IMR-90 (cell line): ENCODE results near the gene TCP11L1. TPM values are rescaled to one million over a fixed set of nuclear protein-coding genes. Genes with fewer than 3 reads are reported as not detected.

Experiments
- ATAC-seq: fragments of 200-7000 bp; cut with Tn5 transposase; 2 replicates; pipeline ENCODE4 v1.9.1; 2020; ENCODE audit warnings: low read depth, mild to moderate bottlenecking, moderate library complexity
- BruUV-seq: library from RNA; stranded (reverse); fragments of 400-500 nt; replicated peaks from 2 replicates; lab custom pipeline; 2021; lab: Mats Ljungman, UMichigan
- CTCF ChIA-PET: fragments of 300-600 bp; formaldehyde crosslinking; extraction: SDS; loops from one replicate; lab custom pipeline; 2021; ENCODE audit warnings: antibody characterized with exemption; lab: Yijun Ruan, JAX
- POLR2A ChIA-PET: fragments of 300-600 bp; sonication (Branson Sonifier 250); formaldehyde crosslinking; loops from one replicate; lab custom pipeline; 2022; ENCODE audit warnings: antibody characterized with exemption; ENCODE audit not compliant: unreplicated experiment; lab: Charles Lee
- DNase-seq: peaks from one replicate; pipeline ENCODE4 v3.0.0; 2013
- H2AFZ ChIP-seq: replicated peaks from 2 replicates; pipeline ENCODE3; 2013; ENCODE audit warnings: low read length, mild to moderate bottlenecking; ENCODE audit not compliant: poor library complexity
- H2AK5ac ChIP-seq: 2 replicates; pipeline ENCODE4 v1.6.1; 2013; ENCODE audit warnings: low read depth, low read length, inconsistent platforms
- H2AK9ac ChIP-seq: replicated peaks from 2 replicates; pipeline ENCODE3; 2013; ENCODE audit warnings: mild to moderate bottlenecking, low read depth, low read length, moderate library complexity; ENCODE audit not compliant: poor library complexity
- H2BK120ac ChIP-seq: 2 replicates; pipeline ENCODE4 v1.6.1; 2013; ENCODE audit warnings: low read depth, low read length, inconsistent platforms
- H2BK15ac ChIP-seq: 3 replicates; pipeline ENCODE4 v1.6.1; 2013; ENCODE audit warnings: low read depth, low read length, inconsistent platforms
- H2BK20ac ChIP-seq: 2 replicates; pipeline ENCODE4 v1.6.1; 2013; ENCODE audit warnings: low read depth, mild to moderate bottlenecking, inconsistent platforms, low read length, moderate library complexity
- H2BK5ac ChIP-seq: 2 replicates; pipeline ENCODE4 v1.6.1; 2013; ENCODE audit warnings: mild to moderate bottlenecking, low read depth, low read length, inconsistent platforms; ENCODE audit not compliant: poor library complexity, severe bottlenecking
- H3K14ac ChIP-seq: replicated peaks from 2 replicates; pipeline ENCODE4 v1.6.1; 2013; ENCODE audit warnings: low read depth, low read length, inconsistent platforms
- H3K18ac ChIP-seq: 2 replicates; pipeline ENCODE4 v1.6.1; 2013; ENCODE audit warnings: low read depth, low read length, control low read depth
- H3K23ac ChIP-seq: 2 replicates; pipeline ENCODE4 v1.6.1; 2013; ENCODE audit warnings: low read depth, low read length, inconsistent platforms
- H3K27ac ChIP-seq: 2 replicates; pipeline ENCODE4 v1.5.1; 2013; ENCODE audit warnings: mild to moderate bottlenecking, control low read depth, low read length; ENCODE audit not compliant: insufficient read depth
- H3K27me3 ChIP-seq: 2 replicates; pipeline ENCODE4 v1.6.1; 2013; ENCODE audit warnings: low read length; ENCODE audit not compliant: control insufficient read depth, insufficient read depth
- H3K36me3 ChIP-seq: 2 replicates; pipeline ENCODE4 v1.6.1; 2013; ENCODE audit warnings: low read length, mixed read lengths; ENCODE audit not compliant: control insufficient read depth, insufficient read depth
- H3K4ac ChIP-seq: 2 replicates; pipeline ENCODE4 v1.6.1; 2013; ENCODE audit warnings: low read depth, low read length, inconsistent platforms
- H3K4me1 ChIP-seq: 2 replicates; pipeline ENCODE4 v1.6.1; 2013; ENCODE audit warnings: low read length, mixed read lengths; ENCODE audit not compliant: control insufficient read depth, insufficient read depth
- H3K4me2 ChIP-seq: 2 replicates; pipeline ENCODE4 v1.6.1; 2013; ENCODE audit warnings: low read depth, mild to moderate bottlenecking, control low read depth, low read length, moderate library complexity
- H3K4me3 ChIP-seq: 2 replicates; pipeline ENCODE4 v1.5.1; 2013; ENCODE audit warnings: low read depth, mild to moderate bottlenecking, control low read depth, low read length, moderate library complexity; ENCODE audit not compliant: insufficient read depth
- H3K56ac ChIP-seq: 2 replicates; pipeline ENCODE4 v1.6.1; 2013; ENCODE audit warnings: low read length, inconsistent platforms; ENCODE audit not compliant: insufficient read depth; ENCODE audit errors: extremely low read depth
- H3K79me1 ChIP-seq, 2 experiments: 2 replicates each; pipeline ENCODE4 v1.6.1; 2013; ENCODE audit warnings: low read length in 2 of 2, inconsistent platforms in 1 of 2, low read depth in 1 of 2
- H3K9ac ChIP-seq: 2 replicates; pipeline ENCODE4 v1.6.1; 2013; ENCODE audit warnings: low read depth, low read length, control low read depth
- H3K9me1 ChIP-seq: 2 replicates; pipeline ENCODE4 v1.6.1; 2013; ENCODE audit warnings: low read length, inconsistent platforms; ENCODE audit not compliant: insufficient read depth
- H3K9me3 ChIP-seq: 2 replicates; pipeline ENCODE4 v1.6.1; 2013; ENCODE audit warnings: low read length; ENCODE audit not compliant: control insufficient read depth, insufficient read depth
- H4K20me1 ChIP-seq: 2 replicates; pipeline ENCODE4 v1.6.1; 2013; ENCODE audit warnings: low read length, inconsistent platforms; ENCODE audit not compliant: insufficient read depth
- H4K5ac ChIP-seq: 2 replicates; pipeline ENCODE4 v1.6.1; 2013; ENCODE audit warnings: mild to moderate bottlenecking, low read depth, low read length, control low read depth
- H4K8ac ChIP-seq, 2 experiments: 2 replicates each; pipeline ENCODE4 v1.6.1; 2013; ENCODE audit warnings: low read depth in 2 of 2, low read length in 2 of 2, control low read depth in 1 of 2, inconsistent platforms in 1 of 2
- H4K91ac ChIP-seq: 2 replicates; pipeline ENCODE4 v1.6.1; 2013; ENCODE audit warnings: low read depth, low read length, inconsistent platforms; ENCODE audit not compliant: insufficient read depth
- BHLHE40 ChIP-seq: fragments of 150-350 bp; IDR thresholded peaks from 2 replicates; pipeline ENCODE4 v1.6.1; 2016; ENCODE audit warnings: mild to moderate bottlenecking, low read depth, low read length
- CEBPB ChIP-seq: IDR thresholded peaks from 2 replicates; pipeline ENCODE4 v1.6.1; 2012; ENCODE audit warnings: low read depth, low read length, improper control_type of control experiment
- CHD1 ChIP-seq: IDR thresholded peaks from 2 replicates; pipeline ENCODE4 v1.6.1; 2012; ENCODE audit warnings: low read depth, low read length, improper control_type of control experiment
- CTCF ChIP-seq: conservative IDR thresholded peaks from 2 replicates; pipeline ENCODE4 v1.5.1; 2012; ENCODE audit warnings: mild to moderate bottlenecking, low read depth, low read length, improper control_type of control experiment
- ELK1 ChIP-seq: fragments of 150-350 bp; IDR thresholded peaks from 2 replicates; pipeline ENCODE4 v1.6.1; 2016; ENCODE audit warnings: low read depth, mild to moderate bottlenecking, low read length, moderate library complexity, borderline replicate concordance
- FOS ChIP-seq: fragments of 150-350 bp; IDR thresholded peaks from 2 replicates; pipeline ENCODE4 v1.6.1; 2016; ENCODE audit warnings: low read depth, low read length
- MAFK ChIP-seq: IDR thresholded peaks from 2 replicates; pipeline ENCODE4 v1.6.1; 2012; ENCODE audit warnings: low read depth, low read length, improper control_type of control experiment
- MAZ ChIP-seq: IDR thresholded peaks from 2 replicates; pipeline ENCODE4 v1.6.1; 2012; ENCODE audit warnings: low read depth, mild to moderate bottlenecking, low read length, improper control_type of control experiment, moderate library complexity, borderline replicate concordance
- MXI1 ChIP-seq: IDR thresholded peaks from 2 replicates; pipeline ENCODE4 v1.6.1; 2012; ENCODE audit warnings: low read depth, mild to moderate bottlenecking, low read length, moderate library complexity, borderline replicate concordance
- NFE2L2 ChIP-seq: fragments of 150-350 bp; IDR thresholded peaks from 2 replicates; pipeline ENCODE4 v1.6.1; 2016; ENCODE audit warnings: low read depth, mild to moderate bottlenecking, low read length
- POLR2A ChIP-seq: IDR thresholded peaks from 2 replicates; pipeline ENCODE4 v1.6.1; 2012; ENCODE audit warnings: mild to moderate bottlenecking, low read depth, low read length
- RAD21 ChIP-seq: IDR thresholded peaks from 2 replicates; pipeline ENCODE4 v1.6.1; 2012; ENCODE audit warnings: low read length, improper control_type of control experiment
- RCOR1 ChIP-seq: IDR thresholded peaks from 2 replicates; pipeline ENCODE4 v1.6.1; 2012; ENCODE audit warnings: mild to moderate bottlenecking, low read length, improper control_type of control experiment; ENCODE audit not compliant: insufficient replicate concordance
- SMC3 ChIP-seq: fragments of 150-350 bp; IDR thresholded peaks from 2 replicates; pipeline ENCODE4 v1.6.1; 2016; ENCODE audit warnings: low read depth, mild to moderate bottlenecking, antibody characterized with exemption, low read length, moderate library complexity
- WGBS, 2 experiments: methylation state at CpG; one replicate each; pipeline versions ENCODE4 v1.1.5 to v1.1.7; 2013; ENCODE audit warnings: missing lambda C conversion rate in 2 of 2; ENCODE audit not compliant: insufficient read length in 1 of 2; ENCODE audit errors: extremely low coverage in 2 of 2; 5-methylcytosine and 5-hydroxymethylcytosine counted together
- dilution Hi-C: fragments of 300-500 bp; cut with HindIII; formaldehyde crosslinking; loops from one replicate; pipeline ENCODE4 v1.14.3; 2018; ENCODE audit warnings: low sequenced_read_pairs; ENCODE audit not compliant: unreplicated experiment
- in situ Hi-C: fragments of 300-500 bp; cut with MboI; formaldehyde crosslinking; loops from 3 replicates; pipeline ENCODE4 v1.14.3; 2019; ENCODE audit warnings: low sequenced_read_pairs, inconsistent platforms, mixed read lengths
- intact Hi-C: fragments of 100-400 bp; cut with micrococcal nuclease; formaldehyde crosslinking; loops from 2 replicates; pipeline ENCODE4 v1.10.0; 2022
- polyA plus RNA-seq, 3 experiments: library from polyadenylated mRNA; depleted of rRNA; stranded (reverse); fragments of >200 nt; gene quantifications; 2 replicates each; pipeline ENCODE4 v1.2.3, GENCODE V29; 2012; ENCODE audit warnings: low replicate concordance in 1 of 3
- total RNA-seq: library from RNA; depleted of rRNA; stranded (reverse); fragments of >200 nt; gene quantifications from 2 replicates; pipeline ENCODE4 v1.2.3, GENCODE V29; 2012

Gene TCP11L1
- total and polyA plus RNA-seq, 2 of the 4 experiments (the other 2 are of a cell fraction) = 13.9 to 17.4 TPM

- Histone ChIP-seq H3K36me3 (peaks cover 34% of the 10 kb centered on the region), H3K14ac (no peak overlapping the region; the same call in 1 of the 2 replicates), H2AK9ac (no peak overlapping the region), H3K9me3 (no peaks in the 10 kb centered on the region), H2BK15ac (peak overlapping the region; percentile 21; the same call in 1 of the 3 replicates), H3K79me1 (peaks cover 0 to 12% of the 10 kb centered on the region in 2 experiments; a peak in 2 of 4 replicates), H4K91ac (peak overlapping the region; percentile 41; the same call in 1 of the 2 replicates), H3K4me2 (no peak overlapping the region), H3K4me3 (no peak overlapping the region), H3K18ac (peak overlapping the region; percentile 75), H4K5ac (peak overlapping the region; percentile 76), H2BK120ac (peak overlapping the region; percentile 83; the same call in 1 of the 2 replicates), H4K20me1 (no peaks in the 10 kb centered on the region), H3K9me1 (0 out of 2 replicates have a peak, but pooled peaks cover 11% of the 10 kb centered on the region), H3K4me1 (peaks cover 7% of the 10 kb centered on the region; the same call in 1 of the 2 replicates), H4K8ac (peak overlapping the region in 1 of 2 experiments; percentile 73; a peak in 3 of 4 replicates), H3K4ac (peak overlapping the region; percentile 62), H2AK5ac (no peak overlapping the region; the same call in 1 of the 2 replicates), H3K23ac (no peak overlapping the region), H2BK5ac (peak overlapping the region; percentile 73), H3K27me3 (no peaks in the 10 kb centered on the region), H2BK20ac (peak overlapping the region; percentile 64; the same call in 1 of the 2 replicates), H2AFZ (no peak overlapping the region), H3K56ac (no peak overlapping the region), H3K9ac (no peak overlapping the region), H3K27ac (peak overlapping the region; percentile 27; the same call in 1 of the 2 replicates)
- WGBS, 2 experiments = no CpG with 5 or more reads among the region's 5 CpGs
- DNase-seq (no peak), ATAC-seq (no peak)
- dilution Hi-C loops (no loop called here), intact Hi-C loops (loop anchor here (5.0 kb wide), 1 partner anchor 170 kb away; the partner anchor contains the start of gene QSER1), in situ Hi-C loops (loop anchor here (5.0 to 25.0 kb wide), 3 partner anchors 105 to 475 kb away; partner anchors contain the start of genes EIF3M and PRRG4)
- BruUV-seq = no TSS peak
- ChIA-PET POLR2A (no interaction called here), CTCF (interaction anchor here (1.4 kb wide), 1 partner anchor 106 kb away, joined by 6 read pairs; no protein-coding TSS in a partner anchor)
- no peak for TF ChIP-seq MAFK
- no peak for TF ChIP-seq RAD21
- no peak for TF ChIP-seq NFE2L2
- no peak for TF ChIP-seq ELK1
- TF ChIP-seq SMC3 = no peak
- no peak for TF ChIP-seq BHLHE40
- TF ChIP-seq MAZ = no peak
- TF ChIP-seq CEBPB = no peak
- no peak for TF ChIP-seq MXI1
- TF ChIP-seq RCOR1 = no peak
- no peak for TF ChIP-seq CTCF
- TF ChIP-seq FOS = no peak
- no peak for TF ChIP-seq POLR2A
- no peak for TF ChIP-seq CHD1
These were observed 22.8 kb downstream of the TCP11L1 start for GRCh38 chr11:33062137-33062536.
